ENCODE results near the gene MKKS.

Gene MKKS

DNA sequence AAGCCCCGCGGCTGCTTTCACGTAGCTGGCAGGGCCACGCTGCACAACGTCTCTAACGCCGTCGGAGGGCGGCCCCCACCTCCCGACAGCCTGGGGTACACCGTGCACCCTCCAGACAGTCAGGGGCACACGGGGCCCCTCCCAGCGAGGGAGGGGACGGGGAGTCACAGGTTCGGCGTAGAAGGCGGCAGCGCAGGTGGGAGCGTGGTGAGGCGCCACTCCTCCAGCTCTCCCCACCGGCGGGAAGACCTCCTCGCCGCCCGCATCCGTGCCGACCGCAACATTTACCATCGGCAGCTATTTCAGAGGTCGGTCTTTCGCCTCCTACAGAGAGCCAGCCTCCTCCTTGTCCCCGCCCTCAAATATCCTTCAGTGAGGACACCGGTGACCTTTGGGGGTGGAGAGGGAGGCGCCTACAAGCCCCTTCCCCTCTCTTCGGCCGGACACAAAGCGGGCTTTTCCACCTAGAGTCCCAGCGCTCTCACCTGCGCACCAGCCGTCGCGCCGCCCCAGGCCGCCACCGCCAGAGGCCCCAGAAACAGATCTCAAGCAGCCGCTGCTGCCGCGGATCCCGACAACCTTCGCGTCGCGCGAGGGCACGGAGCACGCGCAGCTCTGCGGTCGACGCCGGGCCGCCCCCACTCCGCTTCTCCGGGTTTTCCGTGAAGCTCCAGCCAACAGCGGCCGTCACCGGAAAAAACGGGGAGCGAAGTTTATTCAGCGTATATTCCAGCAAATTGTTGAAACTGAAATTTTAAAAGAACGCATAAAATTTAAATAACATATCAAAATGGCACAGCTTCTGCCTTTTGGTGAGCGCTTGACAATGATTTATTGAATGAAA, at the start of gene MKKS:
MKKS (minus strand) TSS at position 600 of the 844 bp plus-strand sequence. CDS start 20,708 bp downstream, outside the sequence.
- peak; percentile 82 for DNase-seq

DNA sequence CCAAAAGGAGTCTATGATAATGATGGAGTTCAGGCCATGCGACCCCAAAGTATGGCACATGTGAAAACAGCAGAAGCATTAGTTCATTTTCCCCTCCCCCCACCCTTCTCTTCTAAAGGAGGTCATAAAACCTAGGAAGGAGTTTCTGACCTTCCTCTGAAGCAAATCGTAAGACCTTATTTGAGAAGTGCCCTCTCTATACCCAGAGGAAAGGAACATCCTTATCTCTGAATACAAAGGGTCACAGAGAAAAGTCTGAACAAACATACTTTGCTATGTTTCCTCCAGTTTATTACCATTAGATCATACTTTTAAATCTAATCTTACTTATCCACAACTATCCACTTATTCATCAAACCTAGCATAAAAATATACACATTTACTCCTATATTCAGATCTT, 49.7 kb upstream of the MKKS start:
- no peak for DNase-seq

GRCh38 chr20:10481676-10482075, 47.7 kb upstream of the MKKS start:
- no peak for DNase-seq

- DNase-seq, result no peak
These were observed 44.9 kb upstream of the MKKS start for GRCh38 chr20:10478930-10479329.

- DNase-seq, result no peak
These were observed 44.2 kb upstream of the MKKS start for GRCh38 chr20:10478205-10478604.

DNA sequence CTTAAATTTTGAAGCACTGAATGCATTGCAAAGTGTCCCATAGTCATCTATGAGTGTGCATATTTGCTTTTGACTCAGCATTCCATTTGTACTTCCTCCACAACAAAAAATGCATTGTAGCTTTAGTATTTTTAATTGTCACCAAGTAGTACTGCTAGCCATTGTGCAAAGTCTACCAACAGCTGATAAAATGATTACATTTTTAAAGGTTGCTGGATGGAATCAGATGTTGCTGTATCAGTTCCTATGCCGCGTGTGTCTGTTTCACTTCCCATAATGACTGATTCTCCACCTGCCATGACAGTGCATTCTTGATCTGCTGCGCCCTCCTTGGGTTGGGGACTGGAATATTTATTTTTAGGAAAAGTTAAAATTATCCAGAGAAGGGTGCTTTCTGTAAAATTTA, 42.3 kb upstream of the MKKS start:
- no peak for DNase-seq

GRCh38 chr20:10475225-10475624, 41.2 kb upstream of the MKKS start:
- DNase-seq, result no peak

GRCh38 chr20:10474606-10475184, 40.7 kb upstream of the MKKS start:
- no peak for DNase-seq

GRCh38 chr20:10472871-10473270, 38.8 kb upstream of the MKKS start:
- DNase-seq, result no peak

- DNase-seq, result no peak
These were observed 36.3 kb upstream of the MKKS start for GRCh38 chr20:10470276-10470675.

- DNase-seq, result peak; percentile 55
These were observed 35.6 kb upstream of the MKKS start for GRCh38 chr20:10469599-10469998.

DNA sequence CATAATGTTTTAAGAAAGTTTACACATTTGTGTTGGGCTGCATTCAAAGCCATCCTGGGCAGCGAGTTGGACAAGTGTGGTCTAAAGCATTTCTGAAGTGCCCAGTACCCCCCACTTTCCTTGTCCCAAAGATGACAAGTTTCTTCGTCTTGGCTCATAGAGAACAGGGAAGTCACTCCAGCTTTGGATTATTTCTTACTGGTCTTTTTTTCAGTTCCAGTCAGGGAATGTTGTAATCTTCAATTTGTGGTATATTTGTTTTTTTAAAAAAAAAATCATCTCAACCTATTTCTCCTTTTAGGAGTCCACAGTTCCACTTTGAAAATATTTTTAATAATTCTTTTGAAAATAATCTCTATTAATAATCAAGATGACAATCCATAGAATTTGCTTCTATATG, 35.0 kb upstream of the MKKS start:
- DNase-seq, result no peak

GRCh38 chr20:10468340-10468845, 34.4 kb upstream of the MKKS start:
- DNase-seq, result no peak

DNA sequence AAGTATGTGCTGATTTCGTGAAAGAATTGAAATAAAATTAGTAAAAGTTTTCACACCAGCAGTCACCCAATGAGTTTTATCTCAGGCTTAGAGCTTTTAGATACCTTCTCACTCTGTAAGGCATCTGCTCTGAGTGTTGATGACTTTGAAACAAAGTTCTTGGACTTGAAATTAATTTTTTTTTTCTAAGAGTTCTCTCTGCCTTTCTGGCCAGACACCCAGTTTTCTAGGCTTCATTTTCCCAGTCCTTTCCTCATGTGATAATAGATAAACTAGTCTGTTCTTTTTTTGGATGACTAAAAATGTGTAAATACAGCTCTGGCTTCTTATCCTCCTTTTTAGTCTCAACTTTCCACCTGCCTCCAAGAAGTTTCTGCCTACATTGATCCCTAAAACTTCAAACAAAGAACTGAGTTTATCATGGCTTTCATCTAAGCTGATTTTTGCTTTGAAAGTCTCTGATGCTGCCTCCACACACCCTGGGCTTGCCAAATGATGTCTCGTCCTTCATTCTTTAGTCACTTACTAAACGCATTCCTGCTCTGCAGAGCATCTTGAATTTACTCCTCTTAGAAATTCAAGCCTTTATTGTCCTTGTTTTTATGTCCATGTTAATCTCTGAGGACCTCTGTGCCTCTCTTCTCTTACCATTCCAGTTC, 33.8 kb upstream of the MKKS start:
- DNase-seq, result no peak

DNA sequence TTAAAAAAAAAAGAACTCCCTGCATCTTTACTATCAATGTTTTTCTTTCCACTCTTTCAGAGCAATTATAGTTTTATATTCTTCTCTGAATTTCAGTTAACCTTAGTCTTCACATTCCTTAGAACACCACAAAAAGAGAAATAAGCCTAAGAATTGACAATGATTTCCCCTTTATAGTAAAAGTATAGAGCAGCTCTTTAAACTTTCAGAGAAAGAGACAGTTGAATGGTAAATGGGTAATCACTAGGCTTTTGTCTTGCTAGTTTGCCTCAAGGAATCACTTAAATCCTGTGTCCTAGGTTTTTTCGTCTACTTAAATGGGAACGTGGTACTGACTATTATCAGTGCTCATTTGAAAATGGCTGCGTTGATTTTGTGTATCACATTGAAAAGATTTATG, 32.8 kb upstream of the MKKS start:
- DNase-seq, result no peak

- no peak for DNase-seq
These were observed 32.3 kb upstream of the MKKS start for GRCh38 chr20:10466325-10466724.

GRCh38 chr20:10465135-10465534, 31.1 kb upstream of the MKKS start:
- DNase-seq, result no peak

- DNase-seq, result no peak
These were observed 29.6 kb upstream of the MKKS start for GRCh38 chr20:10463622-10464021.

DNA sequence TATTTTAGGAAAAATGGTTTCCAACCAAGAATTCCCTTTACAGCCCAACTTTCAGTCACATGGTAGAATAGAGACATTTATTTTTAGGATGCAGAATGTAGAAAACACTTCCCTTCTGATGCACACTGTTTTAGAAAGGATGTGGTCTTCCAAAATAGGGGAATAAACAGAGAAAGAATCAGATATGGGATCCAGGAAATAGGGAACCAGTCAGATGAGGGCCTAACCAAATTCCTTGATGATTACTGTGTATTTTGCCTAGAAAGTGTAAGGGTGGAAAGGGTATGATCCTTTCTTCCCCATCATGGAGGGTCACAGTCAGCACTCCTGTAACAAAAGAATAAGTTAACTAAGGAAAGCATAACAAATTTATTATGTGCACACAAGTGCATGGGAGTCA, 28.5 kb upstream of the MKKS start:
- no peak for DNase-seq

- DNase-seq, result no peak
These were observed 27.5 kb upstream of the MKKS start for GRCh38 chr20:10461495-10461894.

- peak; percentile 42 for DNase-seq
These were observed 20.2 kb upstream of the MKKS start for GRCh38 chr20:10454151-10454750.

DNA sequence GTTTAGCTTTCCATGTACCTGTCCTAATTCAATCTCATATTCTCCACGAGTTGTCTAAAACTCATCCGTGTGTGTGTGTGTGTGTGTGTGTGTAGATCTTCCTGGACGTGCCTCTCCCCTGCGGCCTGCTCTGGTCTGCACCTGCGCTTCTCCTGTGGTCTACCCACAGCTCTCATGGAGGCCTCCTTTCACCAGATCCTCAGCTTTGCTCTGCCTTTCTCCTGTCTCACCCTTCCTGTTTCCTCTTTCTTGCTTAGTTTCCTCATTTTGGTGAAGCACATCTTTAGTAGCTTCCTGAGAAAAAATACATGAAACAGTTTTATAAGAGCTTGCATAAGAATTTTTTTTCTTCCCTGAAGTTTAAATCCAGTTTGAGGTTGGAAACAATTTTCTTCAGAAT, 19.2 kb upstream of the MKKS start:
- DNase-seq, result no peak

- DNase-seq, result peak; percentile 69
These were observed 15.2 kb upstream of the MKKS start for GRCh38 chr20:10449270-10449669.
